Measurements from ENCODE around the gene UBQLN4.

The UBQLN4 gene

GRCh38 chr1:156004843-156005584 is 48.6 kb downstream of the UBQLN4 start:
- DNase-seq (ENCODE audit: low read depth): no peak
- H3K27me3 ChIP-seq (replicated peaks; ENCODE audit: control insufficient read depth, insufficient read depth, low read length): no peaks in the 10 kb centered on the region
- no peak overlapping the region for H3K4me3 ChIP-seq (ENCODE audit: low read length)
- H3K36me3 ChIP-seq (ENCODE audit: control insufficient read depth, insufficient read depth, low read length, severe bottlenecking): peaks cover 20% of the 10 kb centered on the region
- H3K9ac ChIP-seq (ENCODE audit: low read length): no peak overlapping the region
- H3K4me1 ChIP-seq (ENCODE audit: control insufficient read depth, insufficient read depth, low read length): peaks cover 19% of the 10 kb centered on the region
- no peaks in the 10 kb centered on the region for H3K9me3 ChIP-seq (ENCODE audit: control insufficient read depth, low read length)

- peaks cover 19% of the 10 kb centered on the region for H3K4me1 ChIP-seq (ENCODE audit: control insufficient read depth, insufficient read depth, low read length)
- H3K36me3 ChIP-seq (ENCODE audit: control insufficient read depth, insufficient read depth, low read length, severe bottlenecking): peaks cover 8% of the 10 kb centered on the region
- no peak overlapping the region for H3K9ac ChIP-seq (ENCODE audit: low read length)
- no peak overlapping the region for H3K4me3 ChIP-seq (ENCODE audit: low read length)
- DNase-seq (ENCODE audit: low read depth): no peak
- no peaks in the 10 kb centered on the region for H3K9me3 ChIP-seq (ENCODE audit: control insufficient read depth, low read length)
- H3K27me3 ChIP-seq (replicated peaks; ENCODE audit: control insufficient read depth, insufficient read depth, low read length): no peaks in the 10 kb centered on the region
Observed at GRCh38 chr1:156003923-156004188, 49.7 kb downstream of the UBQLN4 start.

- H3K27me3 ChIP-seq (replicated peaks; ENCODE audit: control insufficient read depth, insufficient read depth, low read length): no peaks in the 10 kb centered on the region
- no peaks in the 10 kb centered on the region for H3K9me3 ChIP-seq (ENCODE audit: control insufficient read depth, low read length)
- peaks cover 19% of the 10 kb centered on the region for H3K4me1 ChIP-seq (ENCODE audit: control insufficient read depth, insufficient read depth, low read length)
- H3K36me3 ChIP-seq (ENCODE audit: control insufficient read depth, insufficient read depth, low read length, severe bottlenecking): peaks cover 4% of the 10 kb centered on the region
- H3K9ac ChIP-seq (ENCODE audit: low read length): no peak overlapping the region
- no peak overlapping the region for H3K4me3 ChIP-seq (ENCODE audit: low read length)
- no peak for DNase-seq (ENCODE audit: low read depth)
Observed at GRCh38 chr1:156002188-156002911, 51.2 kb downstream of the UBQLN4 start.

- H3K9ac ChIP-seq (ENCODE audit: low read length): peak overlapping the region; percentile 21
- H3K27me3 ChIP-seq (replicated peaks; ENCODE audit: control insufficient read depth, insufficient read depth, low read length): no peaks in the 10 kb centered on the region
- peaks cover under 1% of the 10 kb centered on the region for H3K36me3 ChIP-seq (ENCODE audit: control insufficient read depth, insufficient read depth, low read length, severe bottlenecking)
- no peaks in the 10 kb centered on the region for H3K9me3 ChIP-seq (ENCODE audit: control insufficient read depth, low read length)
- H3K4me3 ChIP-seq (ENCODE audit: low read length): no peak overlapping the region
- H3K4me1 ChIP-seq (ENCODE audit: control insufficient read depth, insufficient read depth, low read length): peaks cover 19% of the 10 kb centered on the region
- no peak for DNase-seq (ENCODE audit: low read depth)
Observed at GRCh38 chr1:156001662-156002171, 51.9 kb downstream of the UBQLN4 start.

GRCh38 chr1:156001021-156001661 is 52.5 kb downstream of the UBQLN4 start:
- H3K4me3 ChIP-seq (ENCODE audit: low read length): no peak overlapping the region
- DNase-seq (ENCODE audit: low read depth): no peak
- H3K4me1 ChIP-seq (ENCODE audit: control insufficient read depth, insufficient read depth, low read length): peaks cover 19% of the 10 kb centered on the region
- H3K27me3 ChIP-seq (replicated peaks; ENCODE audit: control insufficient read depth, insufficient read depth, low read length): no peaks in the 10 kb centered on the region
- peak overlapping the region; percentile 21 for H3K9ac ChIP-seq (ENCODE audit: low read length)
- H3K36me3 ChIP-seq (ENCODE audit: control insufficient read depth, insufficient read depth, low read length, severe bottlenecking): no peaks in the 10 kb centered on the region
- no peaks in the 10 kb centered on the region for H3K9me3 ChIP-seq (ENCODE audit: control insufficient read depth, low read length)

- H3K36me3 ChIP-seq (ENCODE audit: control insufficient read depth, insufficient read depth, low read length, severe bottlenecking): no peaks in the 10 kb centered on the region
- DNase-seq (ENCODE audit: low read depth): no peak
- H3K4me3 ChIP-seq (ENCODE audit: low read length): no peak overlapping the region
- peaks cover 17% of the 10 kb centered on the region for H3K4me1 ChIP-seq (ENCODE audit: control insufficient read depth, insufficient read depth, low read length)
- H3K27me3 ChIP-seq (replicated peaks; ENCODE audit: control insufficient read depth, insufficient read depth, low read length): no peaks in the 10 kb centered on the region
- no peak overlapping the region for H3K9ac ChIP-seq (ENCODE audit: low read length)
- H3K9me3 ChIP-seq (ENCODE audit: control insufficient read depth, low read length): no peaks in the 10 kb centered on the region
Observed at GRCh38 chr1:155999964-156000363, 53.6 kb downstream of the UBQLN4 start.

GRCh38 chr1:155996166-155996565 is 57.4 kb downstream of the UBQLN4 start:
- no peak for DNase-seq (ENCODE audit: low read depth)
- Histone ChIP-seq H3K9me3 (ENCODE audit: control insufficient read depth, low read length) (no peaks in the 10 kb centered on the region), H3K36me3 (ENCODE audit: control insufficient read depth, insufficient read depth, low read length, severe bottlenecking) (no peaks in the 10 kb centered on the region), H3K4me3 (ENCODE audit: low read length) (no peak overlapping the region), H3K9ac (ENCODE audit: low read length) (no peak overlapping the region), H3K4me1 (ENCODE audit: control insufficient read depth, insufficient read depth, low read length) (peaks cover 8% of the 10 kb centered on the region), H3K27me3 (replicated peaks; ENCODE audit: control insufficient read depth, insufficient read depth, low read length) (peaks cover 6% of the 10 kb centered on the region)

- H3K4me3 ChIP-seq (ENCODE audit: low read length): no peak overlapping the region
- no peak overlapping the region for H3K9ac ChIP-seq (ENCODE audit: low read length)
- no peak for DNase-seq (ENCODE audit: low read depth)
- no peaks in the 10 kb centered on the region for H3K9me3 ChIP-seq (ENCODE audit: control insufficient read depth, low read length)
- peaks cover 14% of the 10 kb centered on the region for H3K4me1 ChIP-seq (ENCODE audit: control insufficient read depth, insufficient read depth, low read length)
- no peaks in the 10 kb centered on the region for H3K36me3 ChIP-seq (ENCODE audit: control insufficient read depth, insufficient read depth, low read length, severe bottlenecking)
- peaks cover 6% of the 10 kb centered on the region for H3K27me3 ChIP-seq (replicated peaks; ENCODE audit: control insufficient read depth, insufficient read depth, low read length)
Observed at GRCh38 chr1:155993595-155993994, 60.0 kb downstream of the UBQLN4 start.

- Histone ChIP-seq H3K27me3 (replicated peaks; ENCODE audit: control insufficient read depth, insufficient read depth, low read length) (peaks cover 6% of the 10 kb centered on the region), H3K9me3 (ENCODE audit: control insufficient read depth, low read length) (no peaks in the 10 kb centered on the region), H3K9ac (ENCODE audit: low read length) (no peak overlapping the region), H3K4me1 (ENCODE audit: control insufficient read depth, insufficient read depth, low read length) (peaks cover 14% of the 10 kb centered on the region), H3K36me3 (ENCODE audit: control insufficient read depth, insufficient read depth, low read length, severe bottlenecking) (no peaks in the 10 kb centered on the region), H3K4me3 (ENCODE audit: low read length) (no peak overlapping the region)
- DNase-seq (ENCODE audit: low read depth): no peak
Observed at GRCh38 chr1:155990005-155990739, 63.4 kb downstream of the UBQLN4 start.

- H3K36me3 ChIP-seq (ENCODE audit: control insufficient read depth, insufficient read depth, low read length, severe bottlenecking): no peaks in the 10 kb centered on the region
- H3K9me3 ChIP-seq (ENCODE audit: control insufficient read depth, low read length): no peaks in the 10 kb centered on the region
- peak; percentile 88 for DNase-seq (ENCODE audit: low read depth)
- peak overlapping the region; percentile 68 for H3K9ac ChIP-seq (ENCODE audit: low read length)
- H3K4me1 ChIP-seq (ENCODE audit: control insufficient read depth, insufficient read depth, low read length): peaks cover 17% of the 10 kb centered on the region
- peaks cover 1% of the 10 kb centered on the region for H3K27me3 ChIP-seq (replicated peaks; ENCODE audit: control insufficient read depth, insufficient read depth, low read length)
- H3K4me3 ChIP-seq (ENCODE audit: low read length): peak overlapping the region; percentile 55
Observed at GRCh38 chr1:155989242-155990004, 64.2 kb downstream of the UBQLN4 start.
